Left lung (tissue), 10 donors: ENCODE measurements around the gene GNG14. TPM values are rescaled to one million over a fixed set of nuclear protein-coding genes. Genes with fewer than 3 reads are reported as not detected.

Source experiments
- ATAC-seq: fragments of 200-7000 bp; cut with Tn5 transposase; one replicate; pipeline ENCODE4 v1.9.1; 2020; ENCODE audit warnings: moderate library complexity
- DNase-seq, 4 donors: peaks; one replicate each; pipeline ENCODE4 v3.0.0-alpha.2; 2013 to 2020
- H3K27ac ChIP-seq, 2 donors: fragments of 200-600 bp; sonication (generic) in 1 of 2; one replicate each; pipeline versions ENCODE4 v1.5.0 to v1.8.0; 2020 to 2021
- H3K27me3 ChIP-seq, 2 donors: fragments of 200-600 bp; sonication (generic) in 1 of 2; one replicate each; pipeline versions ENCODE4 v1.5.0 to v1.8.0; 2020 to 2021
- H3K36me3 ChIP-seq, 2 donors: fragments of 200-600 bp; sonication (generic) in 1 of 2; one replicate each; pipeline versions ENCODE4 v1.5.0 to v1.8.0; 2020 to 2021
- H3K4me1 ChIP-seq, 2 donors: fragments of 200-600 bp; one replicate each; pipeline ENCODE4 v1.8.0; 2021
- H3K4me3 ChIP-seq, 2 donors: fragments of 200-600 bp; sonication (generic) in 1 of 2; one replicate each; pipeline versions ENCODE4 v1.5.0 to v1.8.0; 2020 to 2021; ENCODE audit warnings: mild to moderate bottlenecking in 1 of 2
- H3K9me3 ChIP-seq, 2 donors: fragments of 200-600 bp; sonication (generic) in 1 of 2; one replicate each; pipeline versions ENCODE4 v1.5.0 to v1.8.0; 2020 to 2021
- intact Hi-C, 2 donors: fragments of 100-400 bp; cut with DNase I; formaldehyde crosslinking; loops; one replicate each; pipeline versions ENCODE4 v1.11.2 to v1.14.2; 2022
- polyA plus RNA-seq, 6 donors: library from polyadenylated mRNA; unstranded; fragments of 120-200 nt; gene quantifications; one replicate each; pipeline ENCODE4 v1.2.1, GENCODE V29; 2013; ENCODE audit not compliant: insufficient read length in 6 of 6
- total RNA-seq, 2 donors: library from RNA; stranded (reverse); fragmentation: NEBNext Ultra II Directional; extraction: Animal tissue kit (Norgen Biotek cat#: 25700); gene quantifications; one replicate each; pipeline ENCODE4 v1.2.1, GENCODE V29; 2021
- TF ChIP-seq, protein P1 (sequence below), 2 donors: fragments of 200-600 bp; sonication (generic) in 1 of 2; IDR thresholded peaks; one replicate each; pipeline versions ENCODE4 v1.5.0 to v1.8.0; 2021; ENCODE audit warnings: antibody characterized with exemption in 2 of 2
- donor health status: DM: no; HTN: yes; CAD: no.
- donor health status: DM: no; HTN: no; CAD: no.

Gene GNG14
- total and polyA plus RNA-seq, 8 donors: 0.55 to 0.73 TPM; not detected in 6

DNA sequence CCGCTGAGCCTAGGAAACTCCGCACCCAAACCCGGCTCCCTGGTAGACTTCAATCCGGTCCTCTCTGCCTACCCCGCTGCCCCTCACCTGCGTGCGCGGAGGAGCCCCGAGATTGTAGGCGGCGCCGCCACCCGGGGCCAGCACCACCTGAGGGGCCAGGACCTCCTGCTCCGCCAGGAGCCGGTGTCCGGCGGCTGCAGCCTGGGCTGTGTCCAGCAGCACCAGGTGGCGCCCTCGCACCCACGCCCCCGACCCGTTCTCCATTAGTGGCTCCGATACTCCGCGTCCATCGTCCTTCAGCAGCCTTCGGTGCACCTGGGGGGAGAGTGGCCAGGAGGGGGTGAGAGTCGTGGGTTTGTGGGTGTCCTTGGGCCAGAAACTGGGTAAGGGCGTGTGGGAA, 39.7 kb upstream of the GNG14 start:
- peaks cover 7 to 23% of the 10 kb centered on the region in 2 donors for H3K4me1 ChIP-seq
- DNase-seq: peak in 1 of 4 donors; percentile 83
- H3K36me3 ChIP-seq: peaks cover 0 to 47% of the 10 kb centered on the region in 2 donors
- H3K4me3 ChIP-seq: peak overlapping the region; percentile 13 to 34
- peak; percentile 76 for ATAC-seq
- no peaks in the 10 kb centered on the region for H3K27me3 ChIP-seq
- H3K9me3 ChIP-seq: no peaks in the 10 kb centered on the region
- H3K27ac ChIP-seq: no peak overlapping the region
- intact Hi-C loops: no loop called here
- TF ChIP-seq, protein P1, sequence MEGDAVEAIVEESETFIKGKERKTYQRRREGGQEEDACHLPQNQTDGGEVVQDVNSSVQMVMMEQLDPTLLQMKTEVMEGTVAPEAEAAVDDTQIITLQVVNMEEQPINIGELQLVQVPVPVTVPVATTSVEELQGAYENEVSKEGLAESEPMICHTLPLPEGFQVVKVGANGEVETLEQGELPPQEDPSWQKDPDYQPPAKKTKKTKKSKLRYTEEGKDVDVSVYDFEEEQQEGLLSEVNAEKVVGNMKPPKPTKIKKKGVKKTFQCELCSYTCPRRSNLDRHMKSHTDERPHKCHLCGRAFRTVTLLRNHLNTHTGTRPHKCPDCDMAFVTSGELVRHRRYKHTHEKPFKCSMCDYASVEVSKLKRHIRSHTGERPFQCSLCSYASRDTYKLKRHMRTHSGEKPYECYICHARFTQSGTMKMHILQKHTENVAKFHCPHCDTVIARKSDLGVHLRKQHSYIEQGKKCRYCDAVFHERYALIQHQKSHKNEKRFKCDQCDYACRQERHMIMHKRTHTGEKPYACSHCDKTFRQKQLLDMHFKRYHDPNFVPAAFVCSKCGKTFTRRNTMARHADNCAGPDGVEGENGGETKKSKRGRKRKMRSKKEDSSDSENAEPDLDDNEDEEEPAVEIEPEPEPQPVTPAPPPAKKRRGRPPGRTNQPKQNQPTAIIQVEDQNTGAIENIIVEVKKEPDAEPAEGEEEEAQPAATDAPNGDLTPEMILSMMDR (IDR thresholded peaks at IDR 0.05): peak; percentile 6 to 15

DNA sequence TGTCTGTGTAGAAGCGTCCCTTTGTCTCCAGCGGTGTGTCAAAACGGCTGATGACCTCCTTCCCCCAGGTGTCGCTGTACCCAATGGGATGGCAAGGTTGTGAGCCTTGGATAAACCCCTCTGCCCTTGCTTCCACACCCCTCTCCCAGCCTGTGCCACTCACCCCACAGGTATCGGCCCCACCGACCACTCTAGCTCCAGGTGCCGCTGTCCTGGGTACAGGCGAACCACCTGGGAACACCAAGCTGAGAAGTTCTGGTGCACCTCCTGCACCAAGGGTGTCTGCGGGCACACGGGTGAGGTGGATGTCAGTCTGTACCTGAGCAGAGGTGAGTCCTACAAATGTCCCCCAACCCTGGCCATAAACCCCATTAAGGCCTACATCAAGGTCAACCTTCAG, 37.9 kb upstream of the GNG14 start:
- Histone ChIP-seq H3K4me3 (no peak overlapping the region), H3K9me3 (no peaks in the 10 kb centered on the region), H3K36me3 (peaks cover 0 to 49% of the 10 kb centered on the region in 2 donors), H3K27me3 (no peaks in the 10 kb centered on the region), H3K27ac (no peak overlapping the region), H3K4me1 (peaks cover 7 to 23% of the 10 kb centered on the region in 2 donors)
- intact Hi-C loops: no loop called here
- TF ChIP-seq, protein P1 (IDR thresholded peaks at IDR 0.05): no peak
- ATAC-seq (no peak), DNase-seq (peak in 1 of 4 donors; percentile 51)

DNA sequence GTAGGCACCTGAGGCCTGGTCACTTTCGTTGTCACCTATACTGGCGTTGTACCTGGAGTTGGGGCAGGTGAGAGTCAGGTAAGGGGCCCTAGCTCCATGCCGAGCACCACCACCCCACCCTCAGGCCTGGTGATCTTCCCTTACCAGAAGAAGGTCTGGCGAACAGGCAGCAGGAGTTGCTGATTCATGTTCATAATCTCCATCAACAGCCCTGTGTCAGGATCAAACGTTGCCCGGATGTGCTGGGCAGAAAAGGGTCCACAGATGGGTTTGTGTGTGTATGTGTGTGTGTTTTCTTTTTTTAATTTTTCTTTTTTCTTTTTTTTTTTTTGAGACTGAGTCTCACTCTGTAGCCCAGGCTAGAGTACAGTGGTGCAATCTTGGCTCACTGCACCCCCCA, 35.6 kb upstream of the GNG14 start:
- TF ChIP-seq, protein P1 (IDR thresholded peaks at IDR 0.05): no peak
- Histone ChIP-seq H3K4me3 (no peak overlapping the region), H3K27me3 (no peaks in the 10 kb centered on the region), H3K4me1 (peaks cover 7 to 12% of the 10 kb centered on the region in 2 donors), H3K27ac (no peak overlapping the region), H3K9me3 (no peaks in the 10 kb centered on the region), H3K36me3 (peaks cover 0 to 61% of the 10 kb centered on the region in 2 donors)
- intact Hi-C loops: no loop called here
- no peak for ATAC-seq
- DNase-seq: peak in 1 of 4 donors; percentile 3

DNA sequence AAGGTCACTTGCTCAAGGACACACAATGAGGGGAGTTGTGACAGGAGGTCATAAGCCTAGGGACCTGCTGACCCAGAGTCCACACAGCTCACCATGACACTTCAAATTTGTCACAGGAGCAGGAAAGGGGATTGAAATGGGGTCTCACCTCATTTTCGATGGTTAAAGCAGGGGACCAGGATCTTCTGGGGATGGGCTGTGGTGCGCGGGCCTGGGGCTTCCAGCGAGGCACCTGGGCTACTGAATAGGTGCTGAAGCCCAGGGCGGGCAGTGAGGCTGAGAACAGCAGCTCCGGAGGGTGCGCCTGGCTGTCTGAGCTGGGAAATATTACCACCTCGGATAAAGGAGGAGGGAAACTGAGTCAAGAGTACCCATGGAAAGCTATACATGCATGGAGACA, 32.3 kb upstream of the GNG14 start:
- H3K4me1 ChIP-seq: no peaks in the 10 kb centered on the region
- H3K36me3 ChIP-seq: peaks cover 0 to 94% of the 10 kb centered on the region in 2 donors
- H3K27me3 ChIP-seq: no peaks in the 10 kb centered on the region
- H3K9me3 ChIP-seq: no peaks in the 10 kb centered on the region
- H3K4me3 ChIP-seq: no peak overlapping the region
- DNase-seq (no peak), ATAC-seq (no peak)
- no peak overlapping the region for H3K27ac ChIP-seq
- TF ChIP-seq, protein P1 (IDR thresholded peaks at IDR 0.05): no peak
- intact Hi-C loops: no loop called here

DNA sequence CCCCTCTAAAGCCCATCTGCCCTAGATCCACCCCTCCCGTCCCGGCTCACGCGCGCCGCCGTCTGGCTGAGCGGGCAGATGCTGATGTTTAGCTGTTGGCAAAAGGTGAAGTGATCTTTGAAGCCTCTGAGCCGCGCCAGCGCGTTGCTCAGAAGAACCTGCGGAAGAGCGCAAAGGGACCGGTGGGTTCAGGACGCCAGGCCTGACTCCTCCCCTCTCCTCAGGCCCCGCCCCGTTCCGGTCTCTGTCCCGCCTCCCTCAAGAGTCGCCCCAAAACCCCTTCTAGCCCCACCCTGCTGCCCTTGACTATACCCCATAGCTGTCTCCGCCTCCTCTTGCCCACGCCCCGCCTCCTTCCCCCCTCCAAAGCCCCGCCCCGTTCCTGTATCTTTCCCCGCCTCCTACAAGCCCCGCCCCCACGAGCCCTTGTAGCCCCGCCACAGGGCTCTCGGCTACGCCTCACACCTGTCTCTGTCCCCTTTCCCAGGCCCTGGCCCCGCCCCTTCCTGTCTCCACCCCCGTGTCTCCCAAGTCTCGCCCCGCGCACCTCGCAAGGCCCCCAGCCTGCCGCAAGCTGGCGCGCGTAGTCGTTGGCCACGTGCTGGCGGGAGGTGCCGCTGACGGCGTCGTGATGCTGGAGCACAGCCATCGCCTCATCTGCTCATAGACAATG, 30.8 kb upstream of the GNG14 start:
- intact Hi-C loops: no loop called here
- peaks cover 0 to 100% of the 10 kb centered on the region in 2 donors for H3K36me3 ChIP-seq
- DNase-seq (no peak), ATAC-seq (no peak)
- no peaks in the 10 kb centered on the region for H3K27me3 ChIP-seq
- H3K4me3 ChIP-seq: no peak overlapping the region
- no peaks in the 10 kb centered on the region for H3K4me1 ChIP-seq
- TF ChIP-seq, protein P1 (IDR thresholded peaks at IDR 0.05): no peak
- no peaks in the 10 kb centered on the region for H3K9me3 ChIP-seq
- no peak overlapping the region for H3K27ac ChIP-seq
